WTC11 (cell line): ENCODE measurements around the gene PLTP. TPM values are rescaled to one million over a fixed set of nuclear protein-coding genes. Genes with fewer than 3 reads are reported as not detected.

ENCODE experiments used
- ATAC-seq: fragments of 200-7000 bp; cut with Tn5 transposase; 2 replicates; pipeline ENCODE4 v1.10.0; 2021; ENCODE audit warnings: mild to moderate bottlenecking, moderate library complexity
- CTCF ChIA-PET: fragments of 300-600 bp; sonication (Branson Sonifier 250); formaldehyde crosslinking; loops from one replicate; lab custom pipeline; 2021; ENCODE audit warnings: antibody characterized with exemption; lab: Charles Lee
- POLR2A ChIA-PET: fragments of 350-600 bp; sonication (Branson Sonifier 250); formaldehyde crosslinking; loops from one replicate; lab custom pipeline; 2021; ENCODE audit warnings: antibody characterized with exemption; lab: Charles Lee
- DNase-seq: peaks from one replicate; pipeline ENCODE4 v3.0.0; 2021; ENCODE audit warnings: low spot score
- H3K27ac Mint-ChIP-seq: 2 replicates; pipeline ENCODE4 v1.8.0; 2021; ENCODE audit warnings: mixed read lengths
- H3K27me3 Mint-ChIP-seq: 2 replicates; pipeline ENCODE4 v1.8.0; 2021; ENCODE audit warnings: low read depth, mild to moderate bottlenecking, moderate library complexity, mixed read lengths
- H3K36me3 Mint-ChIP-seq: 2 replicates; pipeline ENCODE4 v1.8.0; 2021; ENCODE audit warnings: mixed read lengths
- H3K4me1 Mint-ChIP-seq: 2 replicates; pipeline ENCODE4 v1.8.0; 2022; ENCODE audit warnings: mixed read lengths
- H3K4me3 Mint-ChIP-seq: 2 replicates; pipeline ENCODE4 v1.8.0; 2021; ENCODE audit warnings: mild to moderate bottlenecking, moderate library complexity, mixed read lengths
- H3K9me3 Mint-ChIP-seq: 2 replicates; pipeline ENCODE4 v1.8.0; 2021; ENCODE audit warnings: mixed read lengths
- CBFB ChIP-seq: sonication (generic); formaldehyde crosslinking; IDR thresholded peaks from 2 replicates; pipeline ENCODE4 v1.8.1; 2022; ENCODE audit warnings: mild to moderate bottlenecking, low read depth, missing genetic modification reagents
- FOXJ3 ChIP-seq: sonication (generic); formaldehyde crosslinking; IDR thresholded peaks from 2 replicates; pipeline ENCODE4 v1.9.0; 2021; ENCODE audit warnings: missing genetic modification reagents, mild to moderate bottlenecking, borderline replicate concordance
- FOXK1 ChIP-seq: sonication (generic); formaldehyde crosslinking; IDR thresholded peaks from 2 replicates; pipeline ENCODE4 v1.8.0; 2022; ENCODE audit warnings: mild to moderate bottlenecking, moderate library complexity, missing genetic modification reagents
- FOXP1 ChIP-seq: sonication (generic); formaldehyde crosslinking; IDR thresholded peaks from 2 replicates; pipeline ENCODE4 v1.8.0; 2022; ENCODE audit warnings: missing genetic modification reagents, mild to moderate bottlenecking, moderate library complexity, borderline replicate concordance
- HMGA2 ChIP-seq: fragments of 250-450 bp; sonication (Bioruptor Pico); IDR thresholded peaks from 2 replicates; pipeline ENCODE4 v1.4.0; 2021; ENCODE audit warnings: mild to moderate bottlenecking, moderate library complexity
- JAZF1 ChIP-seq: fragments of 250-450 bp; sonication (Bioruptor Pico); IDR thresholded peaks from 2 replicates; pipeline ENCODE4 v1.9.0; 2021; ENCODE audit warnings: moderate library complexity, mild to moderate bottlenecking, inconsistent platforms
- MYBL2 ChIP-seq: sonication (generic); formaldehyde crosslinking; IDR thresholded peaks from 2 replicates; pipeline ENCODE4 v1.8.1; 2023; ENCODE audit warnings: mild to moderate bottlenecking, moderate library complexity, missing genetic modification reagents
- RELA ChIP-seq: sonication (generic); formaldehyde crosslinking; IDR thresholded peaks from 2 replicates; pipeline ENCODE4 v1.8.1; 2022; ENCODE audit warnings: missing genetic modification reagents, mild to moderate bottlenecking, borderline replicate concordance
- SMAD3 ChIP-seq: sonication (generic); formaldehyde crosslinking; IDR thresholded peaks from 2 replicates; pipeline ENCODE4 v1.8.0; 2022; ENCODE audit warnings: missing genetic modification reagents, mild to moderate bottlenecking, borderline replicate concordance
- ZNF263 ChIP-seq: sonication (generic); formaldehyde crosslinking; IDR thresholded peaks from 2 replicates; pipeline ENCODE4 v1.8.1; 2022; ENCODE audit warnings: low read depth, mild to moderate bottlenecking, moderate library complexity, missing genetic modification reagents
- total RNA-seq: library from RNA; stranded (reverse); gene quantifications from 3 replicates; pipeline ENCODE4 v1.2.3, GENCODE V29; 2021
- TF ChIP-seq, protein P1 (sequence below): fragments of 250-450 bp; sonication (Bioruptor Pico); IDR thresholded peaks from 2 replicates; pipeline ENCODE4 v1.9.0; 2021; ENCODE audit warnings: mild to moderate bottlenecking, borderline replicate concordance
- TF ChIP-seq, protein P2 (sequence below): sonication (generic); formaldehyde crosslinking; IDR thresholded peaks from 2 replicates; pipeline ENCODE4 v1.8.1; 2023; ENCODE audit warnings: mild to moderate bottlenecking, missing genetic modification reagents, moderate library complexity
- TF ChIP-seq, protein P3 (sequence below): sonication (generic); formaldehyde crosslinking; conservative IDR thresholded peaks from 2 replicates; pipeline ENCODE4 v1.8.1; 2023; ENCODE audit warnings: mild to moderate bottlenecking, low read depth, missing genetic modification reagents, moderate library complexity
- TF ChIP-seq, protein P4 (sequence below): sonication (generic); formaldehyde crosslinking; IDR thresholded peaks from 2 replicates; pipeline ENCODE4 v1.8.1; 2022; ENCODE audit warnings: missing genetic modification reagents, borderline replicate concordance
- TF ChIP-seq, protein P5 (sequence below): sonication (generic); formaldehyde crosslinking; IDR thresholded peaks from 2 replicates; pipeline ENCODE4 v1.8.0; 2022; ENCODE audit warnings: mild to moderate bottlenecking, missing genetic modification reagents

PLTP gene
- total RNA-seq, 1 experiment from 2014 or later: 109 TPM

DNA sequence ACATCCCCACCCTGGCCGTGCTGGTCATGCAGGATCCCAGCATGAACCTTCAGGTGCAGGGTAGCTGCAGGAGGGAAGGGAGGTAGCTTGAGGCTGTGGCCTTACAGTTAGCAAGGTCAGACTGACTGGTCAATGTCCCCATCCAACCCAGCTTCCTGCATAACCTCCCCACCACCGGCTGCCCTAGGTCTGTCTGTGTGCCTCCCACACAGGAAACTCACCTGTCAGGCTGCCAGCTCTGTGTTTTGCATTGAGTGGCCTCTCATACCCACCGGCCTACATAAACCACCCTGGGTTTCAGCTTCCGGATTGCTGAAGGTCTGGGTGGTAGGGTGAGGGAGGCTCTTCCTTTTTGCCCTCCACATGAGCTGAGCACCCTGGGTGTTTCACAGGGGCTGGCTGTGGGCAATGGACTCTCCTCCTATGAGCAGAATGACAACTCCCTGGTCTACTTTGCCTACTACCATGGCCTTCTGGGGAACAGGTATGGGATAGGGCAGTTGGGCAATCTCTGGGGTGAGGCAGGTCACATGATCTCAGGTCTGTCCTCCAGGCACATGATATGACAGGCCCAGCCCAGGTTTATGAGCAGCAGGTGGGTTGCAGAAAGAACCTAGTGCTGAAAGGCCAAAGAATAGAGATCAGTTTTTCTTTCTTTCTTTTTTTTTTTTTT lies 19.0 kb downstream of the PLTP start:
- ChIA-PET CTCF (interaction anchor here (2.5 kb wide), 1 partner anchor 69 kb away, joined by 10 read pairs; no protein-coding TSS in a partner anchor), POLR2A (interaction anchor here (0.6 to 1.2 kb wide), 3 partner anchors 12 to 497 kb away, joined by 3 to 5 read pairs (median 4); partner anchors contain the start of gene ZSWIM1)

DNA sequence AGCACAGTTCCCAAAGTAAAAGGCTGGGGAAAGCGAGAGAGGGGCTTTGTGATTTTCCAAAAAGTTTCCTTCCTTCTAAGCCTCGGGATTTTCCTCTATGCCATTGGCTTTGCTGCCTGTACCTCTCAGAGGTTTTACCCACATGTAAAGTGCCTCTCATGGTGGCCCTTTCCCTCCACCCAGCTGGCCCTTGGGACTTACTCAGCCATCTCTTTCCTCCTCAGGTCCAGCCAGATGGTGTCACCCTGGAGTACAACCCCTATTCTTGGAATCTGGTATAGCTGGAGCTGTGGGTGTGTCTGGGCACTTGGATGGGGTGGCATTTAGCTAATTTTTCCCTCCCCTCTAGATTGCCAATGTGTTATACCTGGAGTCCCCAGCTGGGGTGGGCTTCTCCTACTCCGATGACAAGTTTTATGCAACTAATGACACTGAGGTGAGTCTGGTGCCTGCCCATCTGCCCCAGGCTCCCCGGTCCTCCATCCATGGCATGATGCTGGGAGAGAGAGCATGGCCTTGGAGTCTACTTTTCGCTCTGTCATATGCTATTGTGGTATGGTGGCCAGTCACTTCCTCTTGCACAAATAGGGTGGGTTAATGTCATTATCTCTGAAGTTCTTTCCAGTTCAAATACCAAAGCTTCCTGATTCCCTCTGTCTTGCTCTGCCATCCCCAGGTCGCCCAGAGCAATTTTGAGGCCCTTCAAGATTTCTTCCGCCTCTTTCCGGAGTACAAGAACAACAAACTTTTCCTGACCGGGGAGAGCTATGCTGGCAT lies 19.7 kb downstream of the PLTP start:
- Mint-ChIP-seq H3K4me3 (peak overlapping the region; percentile 87), H3K27me3 (no peaks in the 10 kb centered on the region; the same call in 1 of the 2 replicates), H3K36me3 (peaks cover 8% of the 10 kb centered on the region), H3K27ac (no peak overlapping the region), H3K9me3 (no peaks in the 10 kb centered on the region), H3K4me1 (peaks cover 12% of the 10 kb centered on the region)
- DNase-seq: no peak
- POLR2A ChIA-PET: interaction anchor here (0.8 to 1.2 kb wide), 2 partner anchors 11 to 68 kb away, joined by 3 to 4 read pairs; partner anchors contain the start of gene ZSWIM1
- CTCF ChIA-PET: interaction anchor here (1.3 to 3.0 kb wide), 3 partner anchors 50 to 120 kb away, joined by 3 to 15 read pairs (median 10); no protein-coding TSS in a partner anchor
- TF ChIP-seq FOXK1 (CRISPR knock-in tag) (0 out of 2 replicates have a peak, but pooled peaks have one; percentile 24), JAZF1 (no peak)
- ATAC-seq: no peak

More for the DNA sequence above, 19.0 kb downstream of the PLTP start:
- no peaks in the 10 kb centered on the region for H3K9me3 Mint-ChIP-seq
- TF ChIP-seq FOXK1 (CRISPR knock-in tag) (no peak), SMAD3 (no peak), HMGA2 (CRISPR knock-in tag) (no peak)
- TF ChIP-seq, protein P1, sequence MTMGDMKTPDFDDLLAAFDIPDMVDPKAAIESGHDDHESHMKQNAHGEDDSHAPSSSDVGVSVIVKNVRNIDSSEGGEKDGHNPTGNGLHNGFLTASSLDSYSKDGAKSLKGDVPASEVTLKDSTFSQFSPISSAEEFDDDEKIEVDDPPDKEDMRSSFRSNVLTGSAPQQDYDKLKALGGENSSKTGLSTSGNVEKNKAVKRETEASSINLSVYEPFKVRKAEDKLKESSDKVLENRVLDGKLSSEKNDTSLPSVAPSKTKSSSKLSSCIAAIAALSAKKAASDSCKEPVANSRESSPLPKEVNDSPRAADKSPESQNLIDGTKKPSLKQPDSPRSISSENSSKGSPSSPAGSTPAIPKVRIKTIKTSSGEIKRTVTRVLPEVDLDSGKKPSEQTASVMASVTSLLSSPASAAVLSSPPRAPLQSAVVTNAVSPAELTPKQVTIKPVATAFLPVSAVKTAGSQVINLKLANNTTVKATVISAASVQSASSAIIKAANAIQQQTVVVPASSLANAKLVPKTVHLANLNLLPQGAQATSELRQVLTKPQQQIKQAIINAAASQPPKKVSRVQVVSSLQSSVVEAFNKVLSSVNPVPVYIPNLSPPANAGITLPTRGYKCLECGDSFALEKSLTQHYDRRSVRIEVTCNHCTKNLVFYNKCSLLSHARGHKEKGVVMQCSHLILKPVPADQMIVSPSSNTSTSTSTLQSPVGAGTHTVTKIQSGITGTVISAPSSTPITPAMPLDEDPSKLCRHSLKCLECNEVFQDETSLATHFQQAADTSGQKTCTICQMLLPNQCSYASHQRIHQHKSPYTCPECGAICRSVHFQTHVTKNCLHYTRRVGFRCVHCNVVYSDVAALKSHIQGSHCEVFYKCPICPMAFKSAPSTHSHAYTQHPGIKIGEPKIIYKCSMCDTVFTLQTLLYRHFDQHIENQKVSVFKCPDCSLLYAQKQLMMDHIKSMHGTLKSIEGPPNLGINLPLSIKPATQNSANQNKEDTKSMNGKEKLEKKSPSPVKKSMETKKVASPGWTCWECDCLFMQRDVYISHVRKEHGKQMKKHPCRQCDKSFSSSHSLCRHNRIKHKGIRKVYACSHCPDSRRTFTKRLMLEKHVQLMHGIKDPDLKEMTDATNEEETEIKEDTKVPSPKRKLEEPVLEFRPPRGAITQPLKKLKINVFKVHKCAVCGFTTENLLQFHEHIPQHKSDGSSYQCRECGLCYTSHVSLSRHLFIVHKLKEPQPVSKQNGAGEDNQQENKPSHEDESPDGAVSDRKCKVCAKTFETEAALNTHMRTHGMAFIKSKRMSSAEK (CRISPR knock-in tag): no peak
- TF ChIP-seq, protein P2, sequence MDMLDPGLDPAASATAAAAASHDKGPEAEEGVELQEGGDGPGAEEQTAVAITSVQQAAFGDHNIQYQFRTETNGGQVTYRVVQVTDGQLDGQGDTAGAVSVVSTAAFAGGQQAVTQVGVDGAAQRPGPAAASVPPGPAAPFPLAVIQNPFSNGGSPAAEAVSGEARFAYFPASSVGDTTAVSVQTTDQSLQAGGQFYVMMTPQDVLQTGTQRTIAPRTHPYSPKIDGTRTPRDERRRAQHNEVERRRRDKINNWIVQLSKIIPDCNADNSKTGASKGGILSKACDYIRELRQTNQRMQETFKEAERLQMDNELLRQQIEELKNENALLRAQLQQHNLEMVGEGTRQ (CRISPR knock-in tag): peak; percentile 34; the same call in 1 of the 2 replicates
- H3K27ac Mint-ChIP-seq: no peak overlapping the region
- peaks cover 15% of the 10 kb centered on the region for H3K36me3 Mint-ChIP-seq
- peak overlapping the region; percentile 87 for H3K4me3 Mint-ChIP-seq
- H3K27me3 Mint-ChIP-seq: no peaks in the 10 kb centered on the region; the same call in 1 of the 2 replicates
- no peak for ATAC-seq
- DNase-seq: no peak
- peaks cover 12% of the 10 kb centered on the region for H3K4me1 Mint-ChIP-seq

DNA sequence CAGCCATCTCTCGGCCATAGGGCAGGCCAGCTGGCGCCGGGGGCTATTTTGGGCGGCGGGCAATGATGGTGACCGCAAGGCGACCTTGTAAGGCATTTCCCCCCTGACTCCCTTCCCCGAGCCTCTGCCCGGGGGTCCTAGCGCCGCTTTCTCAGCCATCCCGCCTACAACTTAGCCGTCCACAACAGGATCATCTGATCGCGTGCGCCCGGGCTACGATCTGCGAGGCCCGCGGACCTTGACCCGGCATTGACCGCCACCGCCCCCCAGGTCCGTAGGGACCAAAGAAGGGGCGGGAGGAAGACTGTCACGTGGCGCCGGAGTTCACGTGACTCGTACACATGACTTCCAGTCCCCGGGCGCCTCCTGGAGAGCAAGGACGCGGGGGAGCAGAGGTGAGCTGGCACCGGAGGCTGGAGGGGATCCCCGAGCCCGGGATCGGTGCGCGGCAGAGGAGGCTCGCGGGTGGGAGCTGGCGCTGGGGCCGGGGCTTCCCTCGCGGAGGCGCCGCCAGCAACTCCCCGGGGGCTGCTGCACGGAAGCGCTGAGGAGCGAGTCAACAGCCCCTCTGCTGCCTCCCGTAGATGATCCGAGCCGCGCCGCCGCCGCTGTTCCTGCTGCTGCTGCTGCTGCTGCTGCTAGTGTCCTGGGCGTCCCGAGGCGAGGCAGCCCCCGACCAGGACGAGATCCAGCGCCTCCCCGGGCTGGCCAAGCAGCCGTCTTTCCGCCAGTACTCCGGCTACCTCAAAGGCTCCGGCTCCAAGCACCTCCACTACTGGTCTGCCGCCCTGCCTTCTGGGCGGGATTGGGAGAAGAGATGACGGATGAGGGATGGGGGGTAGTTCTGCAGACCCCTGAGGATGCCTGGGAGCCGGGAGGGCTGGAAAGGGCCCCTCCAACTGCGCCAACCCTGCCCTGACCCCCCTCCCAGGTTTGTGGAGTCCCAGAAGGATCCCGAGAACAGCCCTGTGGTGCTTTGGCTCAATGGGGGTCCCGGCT lies 20.7 kb downstream of the PLTP start, which contains the start of the genes CTSA and NEURL2:
Gene CTSA, plus strand, starts transcription at position 351 of the 999 bp plus-strand sequence. Its CDS starts 234 bp downstream, at position 585.
Gene NEURL2, minus strand, starts transcription at position 224 of the 999 bp plus-strand sequence. Its CDS starts 217 bp downstream, at position 7.
- Mint-ChIP-seq H3K36me3 (peaks cover 4% of the 10 kb centered on the region), H3K27me3 (no peaks in the 10 kb centered on the region; the same call in 1 of the 2 replicates), H3K9me3 (no peaks in the 10 kb centered on the region), H3K27ac (peak within 1 kb of the TSS; percentile 78; the same call in 1 of the 2 replicates), H3K4me1 (peaks cover 12% of the 10 kb centered on the region), H3K4me3 (peak within 1 kb of the TSS; percentile 87)
- ChIA-PET CTCF (interaction anchor here (1.0 to 3.0 kb wide), 19 partner anchors 10 to 120 kb away, joined by 3 to 38 read pairs (median 12); partner anchors contain the start of genes PCIF1, PLTP, SNX21 and TNNC2), POLR2A (interaction anchor here (1.2 to 2.2 kb wide), 5 partner anchors 21 to 68 kb away, joined by 3 to 19 read pairs (median 8); partner anchors contain the start of genes PCIF1 and PLTP)
- ATAC-seq: peak; percentile 33
- DNase-seq: peak; percentile 91
- TF ChIP-seq, protein P3, sequence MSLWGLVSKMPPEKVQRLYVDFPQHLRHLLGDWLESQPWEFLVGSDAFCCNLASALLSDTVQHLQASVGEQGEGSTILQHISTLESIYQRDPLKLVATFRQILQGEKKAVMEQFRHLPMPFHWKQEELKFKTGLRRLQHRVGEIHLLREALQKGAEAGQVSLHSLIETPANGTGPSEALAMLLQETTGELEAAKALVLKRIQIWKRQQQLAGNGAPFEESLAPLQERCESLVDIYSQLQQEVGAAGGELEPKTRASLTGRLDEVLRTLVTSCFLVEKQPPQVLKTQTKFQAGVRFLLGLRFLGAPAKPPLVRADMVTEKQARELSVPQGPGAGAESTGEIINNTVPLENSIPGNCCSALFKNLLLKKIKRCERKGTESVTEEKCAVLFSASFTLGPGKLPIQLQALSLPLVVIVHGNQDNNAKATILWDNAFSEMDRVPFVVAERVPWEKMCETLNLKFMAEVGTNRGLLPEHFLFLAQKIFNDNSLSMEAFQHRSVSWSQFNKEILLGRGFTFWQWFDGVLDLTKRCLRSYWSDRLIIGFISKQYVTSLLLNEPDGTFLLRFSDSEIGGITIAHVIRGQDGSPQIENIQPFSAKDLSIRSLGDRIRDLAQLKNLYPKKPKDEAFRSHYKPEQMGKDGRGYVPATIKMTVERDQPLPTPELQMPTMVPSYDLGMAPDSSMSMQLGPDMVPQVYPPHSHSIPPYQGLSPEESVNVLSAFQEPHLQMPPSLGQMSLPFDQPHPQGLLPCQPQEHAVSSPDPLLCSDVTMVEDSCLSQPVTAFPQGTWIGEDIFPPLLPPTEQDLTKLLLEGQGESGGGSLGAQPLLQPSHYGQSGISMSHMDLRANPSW: no peak
- TF ChIP-seq, protein P4, sequence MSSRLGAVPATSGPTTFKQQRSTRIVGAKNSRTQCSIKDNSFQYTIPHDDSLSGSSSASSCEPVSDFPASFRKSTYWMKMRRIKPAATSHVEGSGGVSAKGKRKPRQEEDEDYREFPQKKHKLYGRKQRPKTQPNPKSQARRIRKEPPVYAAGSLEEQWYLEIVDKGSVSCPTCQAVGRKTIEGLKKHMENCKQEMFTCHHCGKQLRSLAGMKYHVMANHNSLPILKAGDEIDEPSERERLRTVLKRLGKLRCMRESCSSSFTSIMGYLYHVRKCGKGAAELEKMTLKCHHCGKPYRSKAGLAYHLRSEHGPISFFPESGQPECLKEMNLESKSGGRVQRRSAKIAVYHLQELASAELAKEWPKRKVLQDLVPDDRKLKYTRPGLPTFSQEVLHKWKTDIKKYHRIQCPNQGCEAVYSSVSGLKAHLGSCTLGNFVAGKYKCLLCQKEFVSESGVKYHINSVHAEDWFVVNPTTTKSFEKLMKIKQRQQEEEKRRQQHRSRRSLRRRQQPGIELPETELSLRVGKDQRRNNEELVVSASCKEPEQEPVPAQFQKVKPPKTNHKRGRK (CRISPR knock-in tag): no peak
- TF ChIP-seq RELA (CRISPR knock-in tag): peak; percentile 44; the same call in 1 of the 2 replicates
- peak; percentile 93 for TF ChIP-seq FOXP1 (CRISPR knock-in tag)
- TF ChIP-seq MYBL2 (CRISPR knock-in tag): peak; percentile 75; the same call in 1 of the 2 replicates
- 0 out of 2 replicates have a peak, but pooled peaks have one; percentile 50 for TF ChIP-seq CBFB (CRISPR knock-in tag)
- TF ChIP-seq FOXJ3 (CRISPR knock-in tag): 0 out of 2 replicates have a peak, but pooled peaks have one; percentile 47
- TF ChIP-seq, protein P5, sequence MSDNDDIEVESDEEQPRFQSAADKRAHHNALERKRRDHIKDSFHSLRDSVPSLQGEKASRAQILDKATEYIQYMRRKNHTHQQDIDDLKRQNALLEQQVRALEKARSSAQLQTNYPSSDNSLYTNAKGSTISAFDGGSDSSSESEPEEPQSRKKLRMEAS (CRISPR knock-in tag): peak; percentile 88
- TF ChIP-seq ZNF263 (CRISPR knock-in tag): no peak
